Stomach (tissue), 9 donors: Measurements from ENCODE around the gene CRTAC1. TPM values are rescaled to one million over a fixed set of nuclear protein-coding genes. Genes with fewer than 3 reads are reported as not detected.

Experiments used
- DNase-seq, 2 donors: peaks; one replicate each; pipeline versions ENCODE4 v3.0.0 to v3.0.0-alpha.2; 2013 to 2019
- H3K27ac ChIP-seq, 5 donors: fragments of 200-600 bp in 4 of 5; sonication (generic) in 4 of 5; one replicate each; pipeline ENCODE4 v1.5.1; 2013 to 2019; ENCODE audit warnings: mild to moderate bottlenecking in 1 of 5, moderate library complexity in 1 of 5
- H3K27me3 ChIP-seq, 3 donors: fragments of 200-600 bp; sonication (generic); one replicate each; pipeline ENCODE4 v1.5.1; 2017 to 2019; ENCODE audit warnings: mixed run types in 1 of 3
- H3K36me3 ChIP-seq, 4 donors: fragments of 200-600 bp; sonication (generic); 1 replicate in 3 of 4; 2 replicates in 1 of 4; pipeline ENCODE4 v1.5.1; 2016 to 2019
- H3K4me1 ChIP-seq, 4 donors: fragments of 200-600 bp; sonication (generic); one replicate each; pipeline ENCODE4 v1.5.1; 2016 to 2019
- H3K4me3 ChIP-seq, 4 donors: fragments of 200-600 bp; sonication (generic) in 3 of 4; one replicate each; pipeline ENCODE4 v1.5.1; 2016 to 2019; ENCODE audit warnings: mild to moderate bottlenecking in 1 of 4
- H3K9me3 ChIP-seq, 4 donors: fragments of 200-600 bp; sonication (generic); one replicate each; pipeline ENCODE4 v1.5.1; 2016 to 2019
- EP300 ChIP-seq: sonication (generic); formaldehyde crosslinking; IDR thresholded peaks from one replicate; pipeline ENCODE4 v1.6.1; 2017; ENCODE audit warnings: antibody characterized with exemption
- POLR2A ChIP-seq, 4 donors: fragments of 450-650 bp; IDR thresholded peaks; one replicate each; pipeline ENCODE4 v1.6.1; 2016; ENCODE audit warnings: antibody characterized with exemption in 4 of 4, control low read depth in 2 of 4, mild to moderate bottlenecking in 1 of 4, moderate library complexity in 1 of 4
- POLR2AphosphoS5 ChIP-seq, 3 donors: sonication (generic); formaldehyde crosslinking; IDR thresholded peaks; one replicate each; pipeline ENCODE4 v1.6.1; 2016; ENCODE audit warnings: antibody characterized with exemption in 3 of 3
- WGBS, 5 donors: extraction: QIAGEN DNeasy Blood & Tissue Kit in 3 of 5; methylation state at CpG; one replicate each; pipeline versions ENCODE4 v1.1.5 to v1.1.7; 2013 to 2018; 5-methylcytosine and 5-hydroxymethylcytosine counted together
- intact Hi-C: fragments of 100-400 bp; cut with DNase I; formaldehyde crosslinking; loops from one replicate; pipeline ENCODE4 v1.15.1; 2023; ENCODE audit warnings: low total_unique reads
- polyA plus RNA-seq, 3 donors: library from polyadenylated mRNA; stranded (reverse); fragments of 200-250 nt; gene quantifications; one replicate each; pipeline ENCODE4 v1.2.3, GENCODE V29; 2013
- total RNA-seq, 5 donors: library from RNA; depleted of rRNA; stranded (reverse); fragments of >200 nt; gene quantifications; one replicate each; pipeline versions ENCODE4 v1.1.0 to v1.2.3, GENCODE V29; 2014 to 2016
- TF ChIP-seq, protein P1 (sequence below), 7 experiments: fragments of 450-650 bp in 4 of 7; fragments of 200-600 bp in 3 of 7; sonication (generic) in 3 of 7; IDR thresholded peaks; one replicate each; pipeline ENCODE4 v1.5.1; 2016 to 2019; ENCODE audit warnings: antibody characterized with exemption in 7 of 7, control low read depth in 2 of 7, mild to moderate bottlenecking in 1 of 7
- donor health status: healthy with polysubstance abuse.
- donor health status: Bipolar disorder and iron deficiency.
- donor health status: healthy.

Gene CRTAC1
- total and polyA plus RNA-seq, 8 donors = 0.06 to 21.4 (median 0.77) TPM; not detected in 2

DNA sequence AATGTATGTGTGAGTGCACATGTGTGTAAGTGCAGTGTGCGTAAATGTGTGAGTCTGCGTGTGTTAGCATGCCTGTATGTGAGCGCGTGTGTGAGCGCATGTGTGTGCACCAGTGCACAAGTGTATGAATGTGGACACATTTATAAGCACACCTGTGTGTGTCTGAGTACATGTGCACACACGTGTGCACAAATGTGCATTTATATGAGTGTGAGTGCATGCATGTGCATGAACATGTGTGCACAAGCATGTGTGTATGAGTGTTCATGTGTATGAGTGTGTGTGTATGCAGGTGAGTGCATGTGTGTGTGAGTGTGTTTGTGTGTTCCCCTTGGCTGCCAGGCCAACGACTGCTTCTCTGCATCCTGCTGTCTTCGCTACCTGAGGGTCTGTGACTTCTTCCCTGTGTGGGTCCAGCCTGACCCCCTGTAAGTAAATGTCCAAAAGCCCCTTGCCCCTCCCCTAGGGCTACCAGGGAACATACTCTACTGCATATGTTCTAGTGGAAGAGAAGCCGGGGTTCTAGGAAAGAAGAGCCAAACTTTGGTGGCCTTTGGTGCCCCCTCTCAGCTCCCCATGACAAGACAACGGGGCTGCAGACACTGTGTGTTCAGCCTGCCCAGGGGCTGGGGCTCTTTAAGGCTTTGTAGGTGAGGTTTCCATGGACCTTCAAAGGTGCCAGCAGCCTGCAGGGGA lies 163.7 kb downstream of the CRTAC1 start:
- no peaks in the 10 kb centered on the region for H3K36me3 ChIP-seq
- peaks cover 9 to 15% (median 13%) of the 10 kb centered on the region in 4 donors for H3K4me1 ChIP-seq
- no peak for DNase-seq
- H3K27ac ChIP-seq = no peak overlapping the region
- no peaks in the 10 kb centered on the region for H3K9me3 ChIP-seq
- TF ChIP-seq, protein P1, sequence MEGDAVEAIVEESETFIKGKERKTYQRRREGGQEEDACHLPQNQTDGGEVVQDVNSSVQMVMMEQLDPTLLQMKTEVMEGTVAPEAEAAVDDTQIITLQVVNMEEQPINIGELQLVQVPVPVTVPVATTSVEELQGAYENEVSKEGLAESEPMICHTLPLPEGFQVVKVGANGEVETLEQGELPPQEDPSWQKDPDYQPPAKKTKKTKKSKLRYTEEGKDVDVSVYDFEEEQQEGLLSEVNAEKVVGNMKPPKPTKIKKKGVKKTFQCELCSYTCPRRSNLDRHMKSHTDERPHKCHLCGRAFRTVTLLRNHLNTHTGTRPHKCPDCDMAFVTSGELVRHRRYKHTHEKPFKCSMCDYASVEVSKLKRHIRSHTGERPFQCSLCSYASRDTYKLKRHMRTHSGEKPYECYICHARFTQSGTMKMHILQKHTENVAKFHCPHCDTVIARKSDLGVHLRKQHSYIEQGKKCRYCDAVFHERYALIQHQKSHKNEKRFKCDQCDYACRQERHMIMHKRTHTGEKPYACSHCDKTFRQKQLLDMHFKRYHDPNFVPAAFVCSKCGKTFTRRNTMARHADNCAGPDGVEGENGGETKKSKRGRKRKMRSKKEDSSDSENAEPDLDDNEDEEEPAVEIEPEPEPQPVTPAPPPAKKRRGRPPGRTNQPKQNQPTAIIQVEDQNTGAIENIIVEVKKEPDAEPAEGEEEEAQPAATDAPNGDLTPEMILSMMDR (IDR thresholded peaks at IDR 0.05) = no peak
- TF ChIP-seq EP300 (no peak), POLR2A (IDR thresholded peaks at IDR 0.05) (no peak), POLR2AphosphoS5 (IDR thresholded peaks at IDR 0.05) (no peak)
- intact Hi-C loops = no loop called here
- no peak overlapping the region for H3K4me3 ChIP-seq
- peaks cover 0 to 71% (median 0%) of the 10 kb centered on the region in 3 donors for H3K27me3 ChIP-seq
- WGBS, 5 donors = 92 to 95% (median 94%) methylated on average over 9 to 10 of the region's 10 CpGs

DNA sequence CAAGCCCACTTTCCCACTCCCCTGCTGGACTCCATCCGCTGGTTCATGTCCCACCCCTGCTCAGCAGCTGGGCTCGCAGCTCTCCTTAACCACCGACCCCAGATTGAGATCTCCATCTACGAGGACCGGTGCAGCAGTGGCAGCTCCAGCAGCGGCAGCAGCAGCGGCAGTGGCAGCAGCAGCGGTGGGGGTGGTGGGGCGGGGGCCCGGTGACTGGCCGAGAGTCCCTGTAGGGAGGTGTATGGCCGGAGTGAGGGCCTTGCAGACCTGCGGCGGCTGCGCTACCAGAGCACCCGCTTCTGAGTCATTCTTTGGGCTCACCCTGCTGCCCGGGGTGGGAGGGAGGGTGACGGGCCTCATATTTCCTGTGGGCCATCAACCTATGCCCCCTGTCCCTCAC lies 164.9 kb downstream of the CRTAC1 start:
- WGBS, 5 donors = 58 to 74% (median 63%) methylated on average over 5 to 18 of the region's 18 CpGs
- H3K27me3 ChIP-seq = peaks cover 0 to 73% (median 0%) of the 10 kb centered on the region in 3 donors

DNA sequence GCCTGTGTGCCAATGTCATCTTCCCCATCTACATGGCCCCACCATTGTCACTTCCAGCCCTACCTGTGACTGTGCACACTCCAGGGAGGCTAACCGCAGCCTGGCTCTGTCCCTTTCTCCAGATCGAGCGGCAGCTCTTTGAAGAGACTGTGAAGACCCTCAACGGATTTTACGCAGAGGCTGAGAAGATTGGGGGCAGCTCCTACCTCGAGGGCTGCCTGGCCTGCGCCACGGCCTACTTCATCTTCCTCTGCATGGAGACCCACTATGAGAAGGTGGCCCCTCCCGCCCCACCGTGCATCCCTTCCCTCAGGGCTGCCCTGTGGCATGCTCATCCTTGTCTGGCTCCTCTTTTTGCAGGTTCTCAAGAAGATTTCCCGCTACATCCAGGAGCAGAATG lies 166.6 kb downstream of the CRTAC1 start:
- peaks cover 0 to 71% (median 0%) of the 10 kb centered on the region in 3 donors for H3K27me3 ChIP-seq
- no peak overlapping the region for H3K27ac ChIP-seq
- H3K4me3 ChIP-seq = no peak overlapping the region
- intact Hi-C loops = no loop called here
- no peaks in the 10 kb centered on the region for H3K36me3 ChIP-seq
- no peak for DNase-seq
- 84 to 88% (median 87%) methylated on average over 11 of the region's 11 CpGs for WGBS, 5 donors
- no peaks in the 10 kb centered on the region for H3K9me3 ChIP-seq
- TF ChIP-seq POLR2AphosphoS5 (IDR thresholded peaks at IDR 0.05) = no peak
- no peak for TF ChIP-seq EP300
- TF ChIP-seq, protein P1 (IDR thresholded peaks at IDR 0.05) = no peak
- TF ChIP-seq POLR2A (IDR thresholded peaks at IDR 0.05) = no peak
- peaks cover 2 to 5% (median 2%) of the 10 kb centered on the region in 4 donors for H3K4me1 ChIP-seq

More for the DNA sequence above, 164.9 kb downstream of the CRTAC1 start:
- TF ChIP-seq POLR2AphosphoS5 (IDR thresholded peaks at IDR 0.05) = no peak
- TF ChIP-seq, protein P1 (IDR thresholded peaks at IDR 0.05) = no peak
- no peak for TF ChIP-seq EP300
- no peak for TF ChIP-seq POLR2A (IDR thresholded peaks at IDR 0.05)
- DNase-seq = no peak
- H3K27ac ChIP-seq = no peak overlapping the region
- intact Hi-C loops = no loop called here
- H3K4me3 ChIP-seq = no peak overlapping the region
- H3K36me3 ChIP-seq = no peaks in the 10 kb centered on the region
- peaks cover 9 to 15% (median 13%) of the 10 kb centered on the region in 4 donors for H3K4me1 ChIP-seq
- no peaks in the 10 kb centered on the region for H3K9me3 ChIP-seq

DNA sequence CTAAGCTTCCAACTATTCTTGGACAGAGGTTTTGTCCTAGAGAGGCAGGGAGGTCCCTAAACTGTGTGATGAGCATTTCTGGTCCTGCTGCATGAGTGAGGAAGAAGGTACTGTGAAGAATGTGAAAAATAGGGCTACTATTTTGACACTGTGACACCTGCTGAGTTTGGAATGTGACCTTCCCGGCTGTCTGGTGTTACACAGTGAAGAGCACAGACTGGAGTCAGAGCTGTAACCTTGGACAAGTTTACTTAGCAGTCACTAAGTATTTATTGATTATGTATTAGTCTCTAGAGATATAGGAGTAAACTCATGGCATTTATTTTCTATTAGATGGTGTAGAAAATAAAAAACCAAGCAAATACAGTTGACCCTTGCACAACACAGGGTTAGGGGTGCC lies 168.5 kb downstream of the CRTAC1 start:
- Histone ChIP-seq H3K27ac (no peak overlapping the region), H3K27me3 (peaks cover 0 to 77% (median 0%) of the 10 kb centered on the region in 3 donors), H3K4me3 (no peak overlapping the region), H3K36me3 (no peaks in the 10 kb centered on the region), H3K9me3 (no peaks in the 10 kb centered on the region), H3K4me1 (no peaks in the 10 kb centered on the region)
- intact Hi-C loops = no loop called here
- DNase-seq = no peak
- 9 to 25% (median 13%) methylated on average over 1 of the region's 1 CpG for WGBS, 5 donors
- TF ChIP-seq EP300 = no peak
- TF ChIP-seq POLR2AphosphoS5 (IDR thresholded peaks at IDR 0.05) = no peak
- TF ChIP-seq, protein P1 (IDR thresholded peaks at IDR 0.05) = no peak
- TF ChIP-seq POLR2A (IDR thresholded peaks at IDR 0.05) = no peak
